Measurements from ENCODE around the gene GNA14. TPM values are rescaled to one million over a fixed set of nuclear protein-coding genes. Genes with fewer than 3 reads are reported as not detected.

GNA14 gene
- polyA plus RNA-seq, 2 of the 4 experiments (the other 2 are of a cell fraction), result 0.04 to 0.06 TPM

GRCh38 chr9:77433675-77434445 lies 214.3 kb downstream of the GNA14 start:
- Histone ChIP-seq H3K27ac (no peak overlapping the region), H3K9me3 (no peaks in the 10 kb centered on the region), H3K4me2 (peak overlapping the region; percentile 44), H3K4me3 (no peak overlapping the region), H3K4me1 (no peaks in the 10 kb centered on the region)
- POLR2A ChIA-PET, result interaction anchor here (0.5 to 1.1 kb wide), 2 partner anchors 317 to 863 kb away, joined by 3 read pairs; partner anchors contain the start of gene PSAT1
- DNase-seq (ENCODE audit: low read depth in 1 of 2, low spot score in 1 of 2), result peak; percentile 67 to 85
- TF ChIP-seq CTCF (IDR thresholded peaks at IDR 0.05) (peak; percentile 96), HES2 (IDR thresholded peaks at IDR 0.05) (no peak), ZNF302 (CRISPR knock-in tag; IDR thresholded peaks at IDR 0.05) (no peak), ATOH8 (CRISPR knock-in tag; IDR thresholded peaks at IDR 0.05; ENCODE audit: low read depth) (no peak), NFE2L2 (conservative IDR thresholded peaks at IDR 0.05; ENCODE audit: low read length) (no peak), FOSB (CRISPR knock-in tag; IDR thresholded peaks at IDR 0.05) (no peak), BCL3 (IDR thresholded peaks at IDR 0.05) (no peak), MAZ (IDR thresholded peaks at IDR 0.05; ENCODE audit: borderline replicate concordance, low read depth, low read length) (no peak), ZC3H11A (IDR thresholded peaks at IDR 0.05) (no peak), SREBF2 (IDR thresholded peaks at IDR 0.05) (no peak), PBX3 (IDR thresholded peaks at IDR 0.05) (no peak), JUNB (IDR thresholded peaks at IDR 0.05) (no peak), HMGXB4 (CRISPR knock-in tag; IDR thresholded peaks at IDR 0.05; ENCODE audit: borderline replicate concordance) (no peak), HOXB5 (CRISPR knock-in tag; IDR thresholded peaks at IDR 0.05) (no peak), HOXA7 (CRISPR knock-in tag; IDR thresholded peaks at IDR 0.05) (no peak), SMC3 (IDR thresholded peaks at IDR 0.05) (peak; percentile 84), USF2 (IDR thresholded peaks at IDR 0.05) (no peak), KDM1A (IDR thresholded peaks at IDR 0.05; ENCODE audit: low read depth) (no peak), PHF8 (IDR thresholded peaks at IDR 0.05; ENCODE audit: borderline replicate concordance, low read depth) (no peak), FOSL2 (IDR thresholded peaks at IDR 0.05) (no peak), FOSL2 (CRISPR knock-in tag; IDR thresholded peaks at IDR 0.05) (no peak), BHLHE40 (IDR thresholded peaks at IDR 0.05; ENCODE audit: low read depth, low read length) (no peak), RAD21 (conservative IDR thresholded peaks at IDR 0.05 in 1 of 2, IDR thresholded peaks at IDR 0.05 in 1 of 2) (peak; percentile 94 to 95), EHMT2 (IDR thresholded peaks at IDR 0.05; ENCODE audit: low read depth) (no peak), ZSCAN20 (CRISPR knock-in tag; IDR thresholded peaks at IDR 0.05) (no peak), ESRRA (IDR thresholded peaks at IDR 0.05; ENCODE audit: borderline replicate concordance, low read length) (no peak), NPAS2 (CRISPR knock-in tag; IDR thresholded peaks at IDR 0.05; ENCODE audit: borderline replicate concordance) (no peak)
- CTCF ChIA-PET, result interaction anchor here (0.5 to 14.5 kb wide), 61 partner anchors 10 to 778 kb away, joined by 3 to 238 read pairs (median 4); no protein-coding TSS in a partner anchor
- peak; percentile 92 to 98 for ATAC-seq
- 58% methylated on average over 21 of the region's 21 CpGs for WGBS (ENCODE audit: missing lambda C conversion rate)
- no peak for FAIRE-seq
